HUES6 (cell line): Measurements from ENCODE around the gene RXFP1.

Experiments
- H3K27ac ChIP-seq: 2 replicates; pipeline ENCODE4 v1.7.0; 2013; ENCODE audit warnings: low read depth, mild to moderate bottlenecking, low read length, inconsistent platforms
- H3K27me3 ChIP-seq: 2 replicates; pipeline ENCODE4 v1.6.1; 2013; ENCODE audit warnings: low read length; ENCODE audit not compliant: control insufficient read depth, insufficient read depth
- H3K36me3 ChIP-seq: 2 replicates; pipeline ENCODE4 v1.6.1; 2013; ENCODE audit warnings: low read length; ENCODE audit not compliant: control insufficient read depth, insufficient read depth
- H3K4me1 ChIP-seq: 2 replicates; pipeline ENCODE4 v1.6.1; 2013; ENCODE audit warnings: low read length; ENCODE audit not compliant: control insufficient read depth, insufficient read depth
- H3K4me3 ChIP-seq: 2 replicates; pipeline ENCODE4 v1.5.1; 2013; ENCODE audit warnings: low read depth, low read length
- H3K9ac ChIP-seq: one replicate; pipeline ENCODE4 v1.6.1; 2013; ENCODE audit warnings: mild to moderate bottlenecking, low read length
- H3K9me3 ChIP-seq: 2 replicates; pipeline ENCODE4 v1.6.1; 2013; ENCODE audit warnings: low read depth, low read length; ENCODE audit not compliant: control insufficient read depth, insufficient read depth

Gene RXFP1

DNA sequence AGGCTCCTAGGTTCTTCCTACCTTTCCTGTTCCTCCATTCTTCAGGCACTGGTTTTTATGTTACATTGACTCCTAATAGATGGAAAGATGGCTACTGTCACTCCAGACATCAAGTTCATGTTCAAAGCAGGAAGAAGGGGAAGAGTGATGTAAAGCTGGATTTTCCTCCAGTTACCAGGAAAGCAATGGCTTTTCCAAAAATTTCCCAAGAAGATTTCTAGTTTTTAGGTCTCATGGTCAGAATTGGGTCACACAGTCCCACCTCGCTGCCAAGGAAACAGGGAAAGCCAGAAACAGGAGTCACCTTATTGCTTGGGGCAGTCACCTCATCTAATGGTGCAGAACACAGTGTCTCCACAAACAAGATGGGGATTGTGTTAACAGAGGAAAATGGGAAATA, 21.5 kb downstream of the RXFP1 start:
- Histone ChIP-seq H3K9ac (no peak overlapping the region), H3K27me3 (no peaks in the 10 kb centered on the region), H3K4me1 (no peaks in the 10 kb centered on the region), H3K4me3 (no peak overlapping the region), H3K9me3 (no peaks in the 10 kb centered on the region), H3K27ac (no peak overlapping the region), H3K36me3 (no peaks in the 10 kb centered on the region)

DNA sequence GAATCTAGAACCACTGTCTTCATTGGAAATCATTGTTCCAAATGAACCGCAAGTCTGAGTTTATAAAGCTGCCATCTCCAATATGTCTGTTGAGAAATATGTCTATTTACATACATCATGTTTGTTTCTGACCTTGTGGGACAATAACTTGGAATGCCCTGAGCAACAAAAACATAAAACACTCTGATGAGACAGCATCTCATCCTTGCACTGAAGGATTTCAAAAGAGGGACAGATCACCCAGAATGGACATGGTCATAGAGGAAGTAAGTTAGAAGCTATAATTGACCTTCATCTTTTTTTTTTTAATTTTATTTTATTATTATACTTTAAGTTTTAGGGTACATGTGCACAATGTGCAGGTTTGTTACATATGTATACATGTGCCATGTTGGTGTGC, 22.5 kb downstream of the RXFP1 start:
- Histone ChIP-seq H3K36me3 (no peaks in the 10 kb centered on the region), H3K4me1 (no peaks in the 10 kb centered on the region), H3K9me3 (no peaks in the 10 kb centered on the region), H3K27me3 (no peaks in the 10 kb centered on the region), H3K27ac (no peak overlapping the region), H3K9ac (no peak overlapping the region), H3K4me3 (no peak overlapping the region)

DNA sequence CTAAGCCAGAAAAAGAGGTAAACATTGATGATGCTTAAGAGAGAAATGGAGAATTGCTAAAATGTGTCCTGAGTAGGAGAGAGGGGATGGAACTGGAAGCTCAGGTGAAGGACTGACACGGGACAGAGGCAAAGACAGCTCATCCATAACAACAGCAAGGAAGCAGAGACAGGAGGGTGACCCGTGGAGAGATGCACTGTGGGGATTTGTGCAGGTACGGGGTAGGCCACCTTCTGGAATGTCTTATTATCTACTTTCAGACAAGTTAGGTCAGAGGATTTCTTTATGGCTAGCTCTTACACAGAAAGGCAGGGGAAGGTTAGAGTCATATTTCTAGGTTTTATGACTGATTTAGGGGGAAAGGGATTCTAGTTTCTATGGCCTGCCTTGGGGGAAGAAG, 31.7 kb downstream of the RXFP1 start:
- Histone ChIP-seq H3K27ac (no peak overlapping the region), H3K27me3 (no peaks in the 10 kb centered on the region), H3K36me3 (no peaks in the 10 kb centered on the region), H3K4me3 (no peak overlapping the region), H3K9me3 (peaks cover 7% of the 10 kb centered on the region), H3K4me1 (no peaks in the 10 kb centered on the region), H3K9ac (no peak overlapping the region)

DNA sequence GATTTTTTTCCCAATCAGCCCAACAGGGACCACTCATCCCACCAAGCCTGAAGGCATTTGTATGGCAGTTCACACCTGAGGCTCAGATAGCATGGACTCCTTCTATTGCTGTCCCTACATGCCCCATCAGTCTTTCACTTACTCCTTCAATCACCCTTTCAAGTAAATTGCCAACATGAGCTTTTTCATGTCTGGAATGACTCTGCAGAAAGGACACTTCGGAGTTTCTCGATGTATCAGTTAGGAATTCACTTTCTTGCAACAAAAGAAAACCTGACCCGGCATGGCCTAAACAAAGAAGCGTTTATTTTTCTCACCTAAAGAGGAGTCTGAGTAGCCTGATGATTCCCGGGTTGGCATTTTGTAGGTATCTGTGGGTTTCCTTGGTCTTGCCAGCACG, 38.6 kb downstream of the RXFP1 start:
- Histone ChIP-seq H3K4me1 (no peaks in the 10 kb centered on the region), H3K4me3 (no peak overlapping the region), H3K9me3 (no peaks in the 10 kb centered on the region), H3K36me3 (no peaks in the 10 kb centered on the region), H3K27me3 (no peaks in the 10 kb centered on the region), H3K27ac (no peak overlapping the region), H3K9ac (no peak overlapping the region)

DNA sequence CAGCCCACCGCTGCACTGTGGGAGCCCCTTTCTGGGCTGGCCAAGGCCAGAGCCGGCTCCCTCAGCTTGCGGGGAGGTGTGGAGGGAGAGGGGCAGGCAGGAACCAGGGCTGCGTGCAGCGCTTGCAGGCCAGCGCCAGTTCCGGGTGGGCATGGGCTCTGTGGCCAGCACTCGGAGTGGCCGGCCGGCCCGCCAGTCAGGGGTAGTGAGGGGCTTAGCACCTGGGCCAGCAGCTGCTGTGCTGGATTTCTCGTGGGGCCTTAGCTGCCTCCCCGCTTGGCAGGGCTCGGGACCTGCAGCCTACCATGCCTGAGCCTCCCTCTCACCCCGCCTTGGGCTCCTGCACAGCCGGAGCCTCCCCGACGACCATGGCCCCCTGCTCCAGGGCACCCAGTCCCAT, 45.2 kb downstream of the RXFP1 start:
- Histone ChIP-seq H3K36me3 (no peaks in the 10 kb centered on the region), H3K4me1 (0 out of 2 replicates have a peak, but pooled peaks cover 2% of the 10 kb centered on the region), H3K9ac (no peak overlapping the region), H3K9me3 (peaks cover 4% of the 10 kb centered on the region; the same call in 1 of the 2 replicates), H3K27me3 (no peaks in the 10 kb centered on the region), H3K4me3 (no peak overlapping the region), H3K27ac (no peak overlapping the region)

DNA sequence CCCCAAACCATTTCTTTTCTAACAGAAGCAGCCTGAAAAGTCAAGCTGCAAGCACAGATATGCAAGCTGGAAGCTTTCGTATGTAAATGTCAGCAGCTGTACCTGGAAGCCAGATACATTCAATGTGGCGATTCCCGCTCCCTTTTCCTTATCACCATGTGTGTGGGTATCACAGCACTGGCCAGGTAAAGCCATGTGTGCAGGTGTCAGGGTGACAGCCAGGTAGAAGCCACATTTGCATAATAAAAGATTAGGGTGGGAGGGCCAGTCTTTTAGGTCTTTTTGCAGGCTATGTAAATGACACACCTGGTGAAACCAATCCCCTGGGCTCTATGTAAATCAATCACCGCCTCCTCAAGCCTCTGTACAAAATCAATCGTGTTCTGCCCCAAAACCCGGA, 50.1 kb downstream of the RXFP1 start:
- no peaks in the 10 kb centered on the region for H3K27me3 ChIP-seq
- no peak overlapping the region for H3K27ac ChIP-seq
- H3K9me3 ChIP-seq: peaks cover 4% of the 10 kb centered on the region; the same call in 1 of the 2 replicates
- H3K9ac ChIP-seq: no peak overlapping the region
- H3K4me1 ChIP-seq: peaks cover 23% of the 10 kb centered on the region
- H3K36me3 ChIP-seq: no peaks in the 10 kb centered on the region
- H3K4me3 ChIP-seq: peak overlapping the region; percentile 26; the same call in 1 of the 2 replicates

DNA sequence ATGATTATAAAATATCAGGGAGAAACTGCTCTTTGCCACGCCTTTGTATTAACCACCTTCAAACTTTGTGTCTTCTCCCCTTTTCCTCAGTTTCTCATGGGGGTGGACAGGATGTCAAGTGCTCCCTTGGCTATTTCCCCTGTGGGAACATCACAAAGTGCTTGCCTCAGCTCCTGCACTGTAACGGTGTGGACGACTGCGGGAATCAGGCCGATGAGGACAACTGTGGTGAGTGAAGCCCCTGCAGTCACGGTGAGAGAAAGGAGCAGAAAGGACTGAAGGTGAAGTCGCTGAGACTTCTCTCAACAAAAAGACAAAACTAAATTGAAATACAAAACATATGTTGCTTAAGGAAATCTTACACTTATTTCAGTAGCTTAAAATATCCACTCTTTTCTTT, 50.9 kb downstream of the RXFP1 start:
- H3K27ac ChIP-seq: no peak overlapping the region
- no peaks in the 10 kb centered on the region for H3K27me3 ChIP-seq
- no peak overlapping the region for H3K4me3 ChIP-seq
- peaks cover 23% of the 10 kb centered on the region for H3K4me1 ChIP-seq
- no peaks in the 10 kb centered on the region for H3K36me3 ChIP-seq
- H3K9ac ChIP-seq: no peak overlapping the region
- peaks cover 3% of the 10 kb centered on the region; the same call in 1 of the 2 replicates for H3K9me3 ChIP-seq

DNA sequence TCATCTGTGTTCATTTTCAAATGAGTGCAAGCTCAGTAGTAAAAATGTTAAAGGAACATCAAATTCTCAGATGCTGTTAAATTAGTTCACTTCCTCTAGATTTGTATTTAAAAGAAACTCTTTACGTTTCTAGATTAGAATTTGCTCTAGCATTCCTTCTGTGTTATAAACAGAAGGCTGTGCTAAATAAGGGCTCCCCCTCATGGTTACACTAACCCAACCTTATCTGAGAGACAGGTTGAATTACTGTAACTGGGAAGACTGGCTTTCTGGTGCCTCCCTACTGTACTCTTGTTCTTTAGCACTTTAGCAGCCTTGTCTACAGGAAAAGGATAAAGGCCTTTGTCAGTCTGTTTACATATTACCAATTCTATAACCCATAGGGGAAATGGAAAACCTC, 56.8 kb downstream of the RXFP1 start:
- no peak overlapping the region for H3K4me3 ChIP-seq
- H3K4me1 ChIP-seq: peaks cover 16% of the 10 kb centered on the region
- peaks cover 3% of the 10 kb centered on the region; the same call in 1 of the 2 replicates for H3K9me3 ChIP-seq
- peaks cover 27% of the 10 kb centered on the region for H3K27me3 ChIP-seq
- H3K9ac ChIP-seq: no peak overlapping the region
- no peaks in the 10 kb centered on the region for H3K36me3 ChIP-seq
- no peak overlapping the region for H3K27ac ChIP-seq

DNA sequence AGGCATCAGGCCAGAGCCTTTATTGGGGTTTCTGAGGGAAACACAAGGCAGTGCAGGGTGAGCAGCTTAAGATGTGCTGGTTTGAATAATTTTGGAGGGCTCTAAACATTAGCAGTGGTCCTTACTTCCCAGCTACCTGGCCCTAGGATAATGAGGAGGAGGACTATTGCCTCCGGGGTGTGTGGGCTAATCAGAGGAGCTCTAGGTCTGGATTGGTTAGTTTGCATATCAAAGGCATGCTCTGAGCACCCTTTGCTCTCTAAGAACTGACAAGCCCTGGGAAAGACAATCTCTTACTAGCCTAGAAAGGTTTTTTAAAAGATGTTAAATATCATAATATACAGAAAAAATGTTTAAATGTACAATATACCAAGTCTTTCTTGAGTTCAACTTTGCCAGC, 58.4 kb downstream of the RXFP1 start:
- H3K9ac ChIP-seq: no peak overlapping the region
- H3K27me3 ChIP-seq: peaks cover 27% of the 10 kb centered on the region
- no peaks in the 10 kb centered on the region for H3K36me3 ChIP-seq
- peaks cover 3% of the 10 kb centered on the region; the same call in 1 of the 2 replicates for H3K9me3 ChIP-seq
- H3K4me1 ChIP-seq: peaks cover 5% of the 10 kb centered on the region
- H3K4me3 ChIP-seq: no peak overlapping the region
- no peak overlapping the region for H3K27ac ChIP-seq

DNA sequence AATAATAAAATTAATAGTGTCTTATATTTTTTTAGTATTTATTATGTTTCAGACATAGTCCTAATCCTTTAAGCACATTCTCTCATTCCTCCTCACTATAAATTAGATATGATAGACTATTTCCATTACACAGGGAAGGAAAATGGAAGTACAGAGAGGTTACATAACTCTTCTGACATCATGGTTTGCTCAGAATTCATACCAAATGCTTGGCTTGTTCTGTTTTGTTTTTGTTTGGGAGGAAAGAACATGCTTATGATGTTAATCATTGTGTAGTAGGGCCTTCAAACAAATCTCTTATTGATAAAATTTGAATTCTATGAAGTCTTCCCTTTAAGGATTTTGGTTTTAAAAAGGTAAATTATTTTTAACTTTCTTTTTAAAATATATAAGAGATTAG, 59.5 kb downstream of the RXFP1 start:
- peaks cover 3% of the 10 kb centered on the region; the same call in 1 of the 2 replicates for H3K9me3 ChIP-seq
- H3K4me3 ChIP-seq: no peak overlapping the region
- H3K4me1 ChIP-seq: peaks cover 5% of the 10 kb centered on the region
- H3K27ac ChIP-seq: no peak overlapping the region
- H3K9ac ChIP-seq: no peak overlapping the region
- H3K36me3 ChIP-seq: no peaks in the 10 kb centered on the region
- H3K27me3 ChIP-seq: peaks cover 27% of the 10 kb centered on the region

DNA sequence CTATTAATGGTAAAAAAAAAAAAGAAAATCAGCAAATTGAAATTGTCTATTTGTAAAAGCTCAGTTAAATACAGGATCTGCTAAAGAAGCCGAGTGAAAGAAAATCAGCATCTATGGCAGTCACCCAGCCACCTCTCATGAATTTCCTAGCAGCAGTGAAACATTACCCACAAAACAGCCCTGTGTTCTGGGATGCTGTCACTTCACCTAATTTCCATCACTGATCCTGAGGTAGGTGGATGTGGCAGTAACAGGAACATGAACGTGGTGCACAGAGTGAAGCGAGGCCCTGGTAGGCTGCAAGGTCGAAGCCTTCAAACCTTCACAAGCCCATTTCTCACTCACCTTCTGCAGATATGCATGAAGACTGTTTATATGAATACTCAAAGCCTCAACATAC, 65.2 kb downstream of the RXFP1 start:
- peaks cover 7% of the 10 kb centered on the region for H3K27me3 ChIP-seq

DNA sequence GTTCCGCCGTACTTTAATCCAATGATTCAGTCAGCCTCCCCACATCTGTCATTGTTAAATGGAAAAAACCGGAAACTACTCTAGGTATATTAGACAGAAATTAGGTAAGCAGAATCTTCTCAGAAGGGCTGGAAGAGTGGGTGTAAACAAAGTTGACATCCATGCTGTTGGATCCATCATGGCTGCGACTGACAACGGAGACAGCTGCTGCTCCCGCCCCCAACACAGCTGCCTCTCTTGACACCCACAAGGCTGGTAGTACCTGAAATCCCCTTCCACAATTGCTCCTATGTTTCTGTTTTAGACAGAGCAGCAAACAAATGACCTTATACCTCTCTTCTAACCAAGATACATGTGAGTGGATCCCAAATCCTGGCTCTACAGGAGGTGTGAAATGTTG, 66.6 kb downstream of the RXFP1 start:
- Histone ChIP-seq H3K4me3 (no peak overlapping the region), H3K9ac (no peak overlapping the region), H3K36me3 (no peaks in the 10 kb centered on the region), H3K9me3 (no peaks in the 10 kb centered on the region), H3K4me1 (no peaks in the 10 kb centered on the region), H3K27me3 (no peaks in the 10 kb centered on the region), H3K27ac (no peak overlapping the region)

More for the DNA sequence above, 65.2 kb downstream of the RXFP1 start:
- Histone ChIP-seq H3K9ac (no peak overlapping the region), H3K27ac (no peak overlapping the region), H3K9me3 (no peaks in the 10 kb centered on the region), H3K36me3 (no peaks in the 10 kb centered on the region), H3K4me3 (no peak overlapping the region), H3K4me1 (no peaks in the 10 kb centered on the region)
